GM12878 (cell line): ENCODE data around the gene PGLYRP3. TPM values are rescaled to one million over a fixed set of nuclear protein-coding genes. Genes with fewer than 3 reads are reported as not detected.

ENCODE experiments used
- ATAC-seq: fragments of 200-7000 bp; cut with Tn5 transposase; 3 replicates; pipeline ENCODE4 v1.9.1; 2020; ENCODE audit warnings: mild to moderate bottlenecking, moderate library complexity
- BruUV-seq: library from RNA; stranded (reverse); fragments of 400-500 nt; replicated peaks from 2 replicates; lab custom pipeline; 2021; lab: Mats Ljungman, UMichigan
- CTCF ChIA-PET: fragments of 300-600 bp; sonication (Branson Sonifier 250); formaldehyde crosslinking; extraction: SDS; loops from one replicate; lab custom pipeline; 2021; ENCODE audit warnings: inconsistent platforms; lab: Yijun Ruan, JAX
- POLR2A ChIA-PET: fragments of 350-600 bp; formaldehyde crosslinking; extraction: SDS; loops from one replicate; lab custom pipeline; 2021; ENCODE audit warnings: inconsistent platforms; lab: Charles Lee
- RAD21 ChIA-PET: fragments of 300-600 bp; sonication (Branson Sonifier 250); formaldehyde crosslinking; loops from one replicate; lab custom pipeline; 2023; ENCODE audit warnings: antibody characterized with exemption; ENCODE audit not compliant: unreplicated experiment; lab: Charles Lee
- SMC1A ChIA-PET: fragments of 300-600 bp; sonication (Branson Sonifier 250); formaldehyde crosslinking; loops from one replicate; lab custom pipeline; 2023; ENCODE audit not compliant: unreplicated experiment, uncharacterized antibody; lab: Charles Lee
- DNase-seq: peaks from one replicate; pipeline ENCODE4 v3.0.0-alpha.2; 2011; ENCODE audit warnings: low read depth, low spot score
- FAIRE-seq: peaks from 3 replicates; lab custom pipeline; 2011; peaks lifted over from hg19 to GRCh38; lab: Jason Lieb, UNC
- H2AFZ ChIP-seq: 2 replicates; pipeline ENCODE4 v1.6.0; 2011; ENCODE audit warnings: low read depth, low read length, control low read depth; ENCODE audit not compliant: control insufficient read depth
- H3K27ac ChIP-seq: 2 replicates; pipeline ENCODE4 v1.5.1; 2011; ENCODE audit warnings: control low read depth; ENCODE audit not compliant: control insufficient read depth, insufficient read depth
- H3K27me3 ChIP-seq, 2 experiments: replicated peaks in 1 of 2; 2 replicates each; pipeline versions ENCODE4 v1.6.0 to v1.6.1; 2011; ENCODE audit warnings: low read length in 1 of 2; ENCODE audit not compliant: control insufficient read depth in 2 of 2, insufficient read depth in 2 of 2
- H3K36me3 ChIP-seq, 2 experiments: 2 replicates each; pipeline ENCODE4 v1.5.1; 2011; ENCODE audit warnings: low read length in 1 of 2; ENCODE audit not compliant: control insufficient read depth in 2 of 2, insufficient read depth in 2 of 2
- H3K4me1 ChIP-seq: 2 replicates; pipeline ENCODE4 v1.6.1; 2011; ENCODE audit warnings: mild to moderate bottlenecking, low read length, moderate library complexity, mixed read lengths; ENCODE audit not compliant: control insufficient read depth, insufficient read depth
- H3K4me2 ChIP-seq: 2 replicates; pipeline ENCODE4 v1.6.0; 2011; ENCODE audit warnings: control low read depth; ENCODE audit not compliant: control insufficient read depth, insufficient read depth
- H3K4me3 ChIP-seq: fragments of 200-600 bp; sonication (generic); 2 replicates; pipeline ENCODE4 v1.5.1; 2016
- H3K79me2 ChIP-seq: 2 replicates; pipeline ENCODE4 v1.6.0; 2011; ENCODE audit warnings: low read length; ENCODE audit not compliant: control insufficient read depth, insufficient read depth
- H3K9ac ChIP-seq: 2 replicates; pipeline ENCODE4 v1.8.0; 2011; ENCODE audit warnings: low read length, control low read depth, mixed read lengths; ENCODE audit not compliant: control insufficient read depth, insufficient read depth
- H3K9me3 ChIP-seq: replicated peaks from 3 replicates; pipeline ENCODE4 v1.5.1; 2011; ENCODE audit warnings: mild to moderate bottlenecking, low read length; ENCODE audit not compliant: control insufficient read depth, insufficient read depth
- H4K20me1 ChIP-seq: 2 replicates; pipeline ENCODE4 v1.6.0; 2011; ENCODE audit not compliant: control insufficient read depth, insufficient read depth
- ATF7 ChIP-seq: fragments of 450-650 bp; IDR thresholded peaks from 2 replicates; pipeline ENCODE4 v1.6.1; 2016; ENCODE audit warnings: low read depth, mild to moderate bottlenecking
- BRCA1 ChIP-seq: IDR thresholded peaks from 2 replicates; pipeline ENCODE4 v1.6.1; 2011; ENCODE audit warnings: low read depth, low read length, improper control_type of control experiment
- CBX3 ChIP-seq: fragments of 200-600 bp; sonication (generic); IDR thresholded peaks from 2 replicates; pipeline ENCODE4 v1.6.1; 2016; ENCODE audit warnings: low read depth, borderline replicate concordance
- FOXK2 ChIP-seq: fragments of 450-650 bp; IDR thresholded peaks from 2 replicates; pipeline ENCODE4 v1.6.1; 2017; ENCODE audit warnings: mild to moderate bottlenecking, moderate library complexity
- GATAD2B ChIP-seq: fragments of 450-650 bp; conservative IDR thresholded peaks from 2 replicates; pipeline ENCODE4 v1.6.1; 2017; ENCODE audit warnings: low read depth, mild to moderate bottlenecking, moderate library complexity
- HCFC1 ChIP-seq: fragments of 150-350 bp; IDR thresholded peaks from 2 replicates; pipeline ENCODE4 v1.6.1; 2014; ENCODE audit warnings: low read length
- IKZF2 ChIP-seq, 2 experiments: fragments of 450-650 bp; IDR thresholded peaks; 2 replicates each; pipeline ENCODE4 v1.6.1; 2017; ENCODE audit warnings: mild to moderate bottlenecking in 2 of 2, moderate library complexity in 2 of 2
- MEF2B ChIP-seq: fragments of 450-650 bp; IDR thresholded peaks from 2 replicates; pipeline ENCODE4 v1.6.1; 2018; ENCODE audit warnings: mild to moderate bottlenecking, moderate library complexity; ENCODE audit not compliant: partially characterized antibody, poor library complexity, severe bottlenecking
- NBN ChIP-seq: fragments of 450-650 bp; IDR thresholded peaks from 2 replicates; pipeline ENCODE4 v1.6.1; 2016
- NRF1 ChIP-seq: conservative IDR thresholded peaks from 2 replicates; pipeline ENCODE4 v1.6.1; 2011; ENCODE audit warnings: mild to moderate bottlenecking, low read depth, low read length, improper control_type of control experiment
- PML ChIP-seq: IDR thresholded peaks from 2 replicates; pipeline ENCODE4 v1.6.1; 2012; ENCODE audit warnings: low read length, inconsistent platforms
- POLR2AphosphoS2 ChIP-seq: IDR thresholded peaks from 2 replicates; pipeline ENCODE4 v1.6.1; 2011; ENCODE audit warnings: low read depth, mild to moderate bottlenecking, low read length, improper control_type of control experiment, moderate library complexity
- RELA ChIP-seq: fragments of 450-650 bp; IDR thresholded peaks from 2 replicates; pipeline ENCODE4 v1.8.0; 2014; ENCODE audit warnings: borderline replicate concordance; ENCODE audit not compliant: partially characterized antibody
- SKIL ChIP-seq: fragments of 450-650 bp; IDR thresholded peaks from 2 replicates; pipeline ENCODE4 v1.6.1; 2017; ENCODE audit warnings: mild to moderate bottlenecking, low read depth, inconsistent platforms; ENCODE audit not compliant: poor library complexity, severe bottlenecking
- SMARCA5 ChIP-seq: fragments of 450-650 bp; IDR thresholded peaks from 2 replicates; pipeline ENCODE4 v1.6.1; 2017; ENCODE audit warnings: mild to moderate bottlenecking
- TAF1 ChIP-seq: IDR thresholded peaks from 2 replicates; pipeline ENCODE4 v1.6.1; 2011; ENCODE audit warnings: mild to moderate bottlenecking, low read depth, low read length, borderline replicate concordance
- ZNF24 ChIP-seq: fragments of 450-650 bp; IDR thresholded peaks from 2 replicates; pipeline ENCODE4 v1.6.1; 2017; ENCODE audit warnings: antibody characterized with exemption, mild to moderate bottlenecking
- WGBS: methylation state at CpG from one replicate; pipeline ENCODE4 v1.1.6; 2016; ENCODE audit warnings: low lambda C conversion rate; ENCODE audit not compliant: insufficient replicate concordance, insufficient coverage; ENCODE audit errors: missing lambda C conversion rate; 5-methylcytosine and 5-hydroxymethylcytosine counted together
- in situ Hi-C: fragments of 300-500 bp; cut with MboI; formaldehyde crosslinking; loops from 9 replicates; pipeline ENCODE4 v1.14.3; 2018; ENCODE audit warnings: mixed read lengths
- intact Hi-C: fragments of 100-400 bp; cut with micrococcal nuclease; formaldehyde crosslinking; loops from one replicate; pipeline ENCODE4 v1.14.2; 2022; ENCODE audit not compliant: unreplicated experiment
- polyA plus RNA-seq, 11 experiments: library from polyadenylated mRNA; depleted of rRNA in 4 of 11; unstranded in 6 of 11; stranded (reverse) in 5 of 11; fragments of >200 nt; fragmentation: Nextera tagmentation in 4 of 11; fragmentation: Illumina TruSeq in 1 of 11; extraction: Ambion mirVana in 4 of 11; extraction: Trizol in 1 of 11; gene quantifications; 1 replicate in 1 of 11; 2 replicates in 10 of 11; pipeline versions ENCODE4 v1.2.1 to v1.2.3, GENCODE V29; 2011 to 2016; ENCODE audit warnings: inconsistent platforms in 2 of 11, missing spikeins in 2 of 11, low read depth in 1 of 11
- total RNA-seq, 4 experiments: library from RNA; depleted of rRNA in 3 of 4; stranded (reverse); fragments of >200 nt in 3 of 4; fragmentation: Illumina TruSeq in 1 of 4; extraction: Trizol in 1 of 4; gene quantifications; 2 replicates each; pipeline versions ENCODE4 v1.2.1 to v1.2.3, GENCODE V29; 2013 to 2021

Gene PGLYRP3
- total and polyA plus RNA-seq, 10 of the 15 experiments (the other 5 are each of a cell fraction or from before 2014, with no cell fraction given): 0.10 to 0.49 (median 0.18) TPM; not detected in 7

- FAIRE-seq (no peak), DNase-seq (no peak), ATAC-seq (no peak)
- ChIA-PET CTCF (interaction anchor here (2.7 kb wide), 1 partner anchor 135 kb away, joined by 41 read pairs; no protein-coding TSS in a partner anchor), RAD21 (interaction anchor here (2.8 kb wide), 1 partner anchor 136 kb away, joined by 18 read pairs; no protein-coding TSS in a partner anchor), POLR2A (no interaction called here), SMC1A (interaction anchor here (3.1 kb wide), 1 partner anchor 136 kb away, joined by 14 read pairs; no protein-coding TSS in a partner anchor)
- WGBS: 43% methylated on average over 6 of the region's 6 CpGs
- Histone ChIP-seq H3K27ac (no peak overlapping the region), H3K9me3 (no peaks in the 10 kb centered on the region), H3K4me1 (peaks cover 6% of the 10 kb centered on the region), H3K79me2 (no peaks in the 10 kb centered on the region), H3K27me3 (no peaks in the 10 kb centered on the region), H3K4me3 (no peak overlapping the region), H2AFZ (no peak overlapping the region), H3K9ac (no peak overlapping the region), H3K36me3 (no peaks in the 10 kb centered on the region), H4K20me1 (no peaks in the 10 kb centered on the region), H3K4me2 (no peak overlapping the region)
- no peak for TF ChIP-seq NRF1
- no peak for TF ChIP-seq NBN
- no peak for TF ChIP-seq GATAD2B
- TF ChIP-seq HCFC1: no peak
- TF ChIP-seq MEF2B: no peak
- no peak for TF ChIP-seq CBX3
- TF ChIP-seq BRCA1: no peak
- no peak for TF ChIP-seq SMARCA5
- no peak for TF ChIP-seq POLR2AphosphoS2
- TF ChIP-seq ZNF24: no peak
- no peak for TF ChIP-seq RELA
- TF ChIP-seq SKIL: no peak
- TF ChIP-seq IKZF2 (IDR thresholded peaks at IDR 0.05): no peak
- no peak for TF ChIP-seq ATF7
- no peak for TF ChIP-seq FOXK2
- TF ChIP-seq TAF1: no peak
- no peak for TF ChIP-seq PML
- intact Hi-C loops: no loop called here
- no TSS peak for BruUV-seq
- in situ Hi-C loops: no loop called here
Measured at GRCh38 chr1:153359241-153359640, 46.5 kb upstream of the PGLYRP3 start.
